Right lobe of liver (tissue), 6 donors: ENCODE measurements around the gene RASSF7. TPM values are rescaled to one million over a fixed set of nuclear protein-coding genes. Genes with fewer than 3 reads are reported as not detected.

Experiments used
- ATAC-seq, 4 donors: fragments of 200-7000 bp; cut with Tn5 transposase; one replicate each; pipeline ENCODE4 v1.9.1; 2020; ENCODE audit warnings: mild to moderate bottlenecking in 4 of 4, moderate library complexity in 4 of 4
- DNase-seq, 3 donors: peaks; one replicate each; pipeline ENCODE4 v3.0.0-alpha.2; 2020
- H3K27ac ChIP-seq, 3 donors: fragments of 200-600 bp; one replicate each; pipeline ENCODE4 v1.8.0; 2022
- H3K27me3 ChIP-seq, 2 donors: fragments of 200-600 bp; one replicate each; pipeline ENCODE4 v1.8.0; 2022
- H3K36me3 ChIP-seq, 4 donors: fragments of 200-600 bp; sonication (generic) in 1 of 4; one replicate each; pipeline versions ENCODE4 v1.5.1 to v1.8.0; 2017 to 2022; ENCODE audit warnings: control low read depth in 1 of 4
- H3K4me1 ChIP-seq, 4 donors: fragments of 200-600 bp; sonication (generic) in 1 of 4; one replicate each; pipeline versions ENCODE4 v1.5.1 to v1.8.0; 2017 to 2022; ENCODE audit warnings: control low read depth in 1 of 4
- H3K4me3 ChIP-seq, 3 donors: fragments of 200-600 bp; one replicate each; pipeline ENCODE4 v1.8.0; 2022
- H3K9me3 ChIP-seq, 4 donors: fragments of 200-600 bp; sonication (generic) in 1 of 4; one replicate each; pipeline versions ENCODE4 v1.5.1 to v1.8.0; 2017 to 2022; ENCODE audit warnings: control low read depth in 1 of 4
- POLR2A ChIP-seq: fragments of 450-650 bp; IDR thresholded peaks from one replicate; pipeline ENCODE4 v1.6.1; 2017; ENCODE audit warnings: antibody characterized with exemption, mild to moderate bottlenecking
- WGBS: methylation state at CpG from one replicate; pipeline ENCODE4 v1.1.6; 2018; ENCODE audit warnings: low coverage, low lambda C conversion rate; ENCODE audit not compliant: insufficient coverage; ENCODE audit errors: missing lambda C conversion rate; 5-methylcytosine and 5-hydroxymethylcytosine counted together
- intact Hi-C, 2 donors: fragments of 100-400 bp; cut with DNase I; formaldehyde crosslinking; loops; one replicate each; pipeline versions ENCODE4 v1.11.2 to v1.14.1; 2022
- total RNA-seq, 6 experiments: library from RNA; depleted of rRNA in 2 of 6; stranded (reverse); fragments of >200 nt in 2 of 6; fragmentation: NEBNext Ultra II Directional in 3 of 6; extraction: Animal tissue kit (Norgen Biotek cat#: 25700) in 3 of 6; gene quantifications; one replicate each; pipeline versions ENCODE4 v1.1.0 to v1.2.4, GENCODE V29; 2016 to 2023
- TF ChIP-seq, protein P1 (sequence below), 4 donors: fragments of 200-600 bp in 3 of 4; fragments of 450-650 bp in 1 of 4; IDR thresholded peaks; one replicate each; pipeline versions ENCODE4 v1.5.1 to v1.8.0; 2016 to 2022; ENCODE audit warnings: antibody characterized with exemption in 4 of 4, mild to moderate bottlenecking in 2 of 4
- donor health status: DM: no; HTN: yes; CAD: no.
- donor health status: DM: no; HTN: no; CAD: no.
- donor health status: DM: no; HTN: no; CAD: no.
- donor health status: DM: no; HTN: yes; CAD: no.
- donor health status: DM: no; HTN: yes; CAD: no.

RASSF7 gene
- total RNA-seq, 6 experiments from 2014 or later: 20.5 to 61.1 (median 39.5) TPM

DNA sequence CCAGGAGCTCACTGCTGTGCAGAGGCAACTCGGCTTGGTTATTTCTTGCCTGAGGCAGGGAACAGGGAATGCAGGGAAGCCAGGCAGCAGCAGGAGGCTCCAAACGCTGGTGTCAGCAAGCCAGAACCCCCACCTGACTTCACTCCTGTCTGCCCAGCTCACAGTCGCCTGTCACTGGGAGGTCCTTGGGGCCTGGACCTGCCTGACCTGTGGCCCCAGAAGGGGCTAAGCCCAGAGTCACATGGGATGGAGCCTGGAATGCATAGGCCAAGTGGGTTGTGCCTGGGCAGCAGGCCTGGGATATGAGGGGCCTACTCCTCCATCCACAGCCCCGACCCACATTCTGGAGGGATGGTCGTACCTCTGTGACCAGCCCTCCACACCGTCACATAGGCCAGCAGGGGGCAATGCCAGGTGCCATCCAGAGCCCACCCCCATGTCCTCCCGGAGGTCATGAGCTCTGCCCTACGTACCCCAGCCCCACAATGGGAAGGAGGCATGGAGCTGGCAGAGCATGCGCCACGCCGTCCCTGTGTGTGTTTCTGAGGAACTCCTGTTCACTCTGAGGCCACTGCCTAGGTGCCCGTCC lies 5.2 kb downstream of the RASSF7 start:
- ATAC-seq (no peak), DNase-seq (no peak)
- TF ChIP-seq, protein P1, sequence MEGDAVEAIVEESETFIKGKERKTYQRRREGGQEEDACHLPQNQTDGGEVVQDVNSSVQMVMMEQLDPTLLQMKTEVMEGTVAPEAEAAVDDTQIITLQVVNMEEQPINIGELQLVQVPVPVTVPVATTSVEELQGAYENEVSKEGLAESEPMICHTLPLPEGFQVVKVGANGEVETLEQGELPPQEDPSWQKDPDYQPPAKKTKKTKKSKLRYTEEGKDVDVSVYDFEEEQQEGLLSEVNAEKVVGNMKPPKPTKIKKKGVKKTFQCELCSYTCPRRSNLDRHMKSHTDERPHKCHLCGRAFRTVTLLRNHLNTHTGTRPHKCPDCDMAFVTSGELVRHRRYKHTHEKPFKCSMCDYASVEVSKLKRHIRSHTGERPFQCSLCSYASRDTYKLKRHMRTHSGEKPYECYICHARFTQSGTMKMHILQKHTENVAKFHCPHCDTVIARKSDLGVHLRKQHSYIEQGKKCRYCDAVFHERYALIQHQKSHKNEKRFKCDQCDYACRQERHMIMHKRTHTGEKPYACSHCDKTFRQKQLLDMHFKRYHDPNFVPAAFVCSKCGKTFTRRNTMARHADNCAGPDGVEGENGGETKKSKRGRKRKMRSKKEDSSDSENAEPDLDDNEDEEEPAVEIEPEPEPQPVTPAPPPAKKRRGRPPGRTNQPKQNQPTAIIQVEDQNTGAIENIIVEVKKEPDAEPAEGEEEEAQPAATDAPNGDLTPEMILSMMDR (IDR thresholded peaks at IDR 0.05): no peak
- no peak for TF ChIP-seq POLR2A
- Histone ChIP-seq H3K27me3 (no peaks in the 10 kb centered on the region), H3K27ac (no peak overlapping the region), H3K4me3 (no peak overlapping the region), H3K4me1 (peaks cover 0 to 32% (median 11%) of the 10 kb centered on the region in 4 donors), H3K9me3 (no peaks in the 10 kb centered on the region), H3K36me3 (peaks cover 0 to 6% (median 2%) of the 10 kb centered on the region in 4 donors)
- no CpG with 5 or more reads among the region's 12 CpGs for WGBS
- intact Hi-C loops: no loop called here

DNA sequence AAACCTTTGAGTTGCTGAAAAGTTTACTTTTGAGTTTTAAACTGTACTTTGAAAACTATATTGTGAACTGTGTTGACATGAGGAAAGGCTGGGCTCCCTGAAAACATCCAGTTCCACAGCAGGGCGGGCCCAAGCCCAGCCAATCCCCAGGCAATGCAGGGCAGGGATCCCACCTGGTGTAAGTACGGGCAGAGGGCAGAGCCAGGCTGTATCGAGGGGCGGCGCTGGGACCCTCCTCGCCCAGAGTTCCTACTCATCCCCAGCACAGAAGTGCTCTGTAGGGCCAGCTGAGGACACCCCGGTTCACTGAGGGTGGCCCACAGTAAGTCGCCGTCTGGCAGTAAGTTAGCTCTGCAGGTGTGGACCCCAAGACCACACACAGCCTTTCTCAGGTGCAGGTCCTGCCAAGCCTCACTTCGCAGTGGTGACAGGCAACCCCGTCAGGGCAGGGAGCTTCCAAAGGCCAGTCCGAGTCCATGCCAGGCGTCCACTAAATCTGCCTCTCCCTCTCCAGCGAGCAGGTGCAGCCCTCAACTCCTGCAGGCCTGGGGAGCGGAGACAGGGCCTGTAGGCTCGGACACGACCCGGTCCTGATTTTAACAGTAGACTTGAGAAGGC lies 6.3 kb downstream of the RASSF7 start:
- ATAC-seq (no peak), DNase-seq (peak in 2 of 3 donors; percentile 57 to 67)
- WGBS: no CpG with 5 or more reads among the region's 18 CpGs
- intact Hi-C loops: no loop called here
- peak overlapping the region in 2 of 3 donors; percentile 68 to 71 for H3K4me3 ChIP-seq
- no peaks in the 10 kb centered on the region for H3K27me3 ChIP-seq
- TF ChIP-seq, protein P1 (IDR thresholded peaks at IDR 0.05): no peak
- no peak for TF ChIP-seq POLR2A
- H3K36me3 ChIP-seq: peaks cover 0 to 6% (median 2%) of the 10 kb centered on the region in 4 donors
- H3K9me3 ChIP-seq: no peaks in the 10 kb centered on the region
- peak overlapping the region in 1 of 3 donors; percentile 79 for H3K27ac ChIP-seq
- peaks cover 0 to 29% (median 10%) of the 10 kb centered on the region in 4 donors for H3K4me1 ChIP-seq

DNA sequence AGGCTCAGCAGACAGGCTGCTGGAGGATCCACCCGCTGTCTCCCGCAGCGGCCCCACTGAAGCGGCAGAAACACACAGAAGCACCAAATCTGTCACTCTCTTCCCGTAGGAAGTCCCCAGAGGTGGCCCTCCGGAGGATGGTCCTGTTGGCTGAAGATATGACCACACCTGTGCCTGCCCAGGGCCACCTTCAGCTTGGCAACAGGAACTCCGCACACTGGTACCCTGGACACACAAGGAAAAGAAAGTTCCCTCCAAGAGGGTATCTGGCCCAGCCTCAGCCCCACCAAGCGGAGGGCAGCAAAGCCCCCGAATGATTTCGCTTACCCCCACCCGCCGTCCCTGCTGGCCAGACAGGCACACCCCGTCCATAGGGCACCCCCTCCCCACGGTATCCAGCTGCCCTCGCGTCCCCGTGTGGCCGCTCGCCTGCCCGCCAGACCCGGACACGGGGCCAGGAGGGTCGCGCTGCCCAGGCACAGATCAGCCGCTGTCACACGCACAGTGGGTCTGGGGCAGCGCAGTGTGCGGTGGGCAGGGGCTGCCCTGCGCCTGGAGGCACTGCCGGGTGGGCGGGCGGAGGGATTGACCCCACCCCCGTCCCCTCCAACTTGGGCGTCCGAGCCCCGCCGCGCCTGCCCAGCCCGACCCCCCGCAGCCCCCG lies 7.0 kb downstream of the RASSF7 start:
- ATAC-seq (peak in 2 of 4 donors; percentile 0 to 1), DNase-seq (peak in 2 of 3 donors; percentile 57 to 64)
- TF ChIP-seq, protein P1 (IDR thresholded peaks at IDR 0.05): no peak
- TF ChIP-seq POLR2A: no peak
- Histone ChIP-seq H3K36me3 (peaks cover 0 to 4% (median 0%) of the 10 kb centered on the region in 4 donors), H3K27me3 (no peaks in the 10 kb centered on the region), H3K4me1 (peaks cover 0 to 25% (median 6%) of the 10 kb centered on the region in 4 donors), H3K27ac (peak overlapping the region in 2 of 3 donors; percentile 56 to 79), H3K9me3 (no peaks in the 10 kb centered on the region), H3K4me3 (peak overlapping the region; percentile 61 to 71 (median 68))
- WGBS: no CpG with 5 or more reads among the region's 41 CpGs
- intact Hi-C loops: no loop called here

DNA sequence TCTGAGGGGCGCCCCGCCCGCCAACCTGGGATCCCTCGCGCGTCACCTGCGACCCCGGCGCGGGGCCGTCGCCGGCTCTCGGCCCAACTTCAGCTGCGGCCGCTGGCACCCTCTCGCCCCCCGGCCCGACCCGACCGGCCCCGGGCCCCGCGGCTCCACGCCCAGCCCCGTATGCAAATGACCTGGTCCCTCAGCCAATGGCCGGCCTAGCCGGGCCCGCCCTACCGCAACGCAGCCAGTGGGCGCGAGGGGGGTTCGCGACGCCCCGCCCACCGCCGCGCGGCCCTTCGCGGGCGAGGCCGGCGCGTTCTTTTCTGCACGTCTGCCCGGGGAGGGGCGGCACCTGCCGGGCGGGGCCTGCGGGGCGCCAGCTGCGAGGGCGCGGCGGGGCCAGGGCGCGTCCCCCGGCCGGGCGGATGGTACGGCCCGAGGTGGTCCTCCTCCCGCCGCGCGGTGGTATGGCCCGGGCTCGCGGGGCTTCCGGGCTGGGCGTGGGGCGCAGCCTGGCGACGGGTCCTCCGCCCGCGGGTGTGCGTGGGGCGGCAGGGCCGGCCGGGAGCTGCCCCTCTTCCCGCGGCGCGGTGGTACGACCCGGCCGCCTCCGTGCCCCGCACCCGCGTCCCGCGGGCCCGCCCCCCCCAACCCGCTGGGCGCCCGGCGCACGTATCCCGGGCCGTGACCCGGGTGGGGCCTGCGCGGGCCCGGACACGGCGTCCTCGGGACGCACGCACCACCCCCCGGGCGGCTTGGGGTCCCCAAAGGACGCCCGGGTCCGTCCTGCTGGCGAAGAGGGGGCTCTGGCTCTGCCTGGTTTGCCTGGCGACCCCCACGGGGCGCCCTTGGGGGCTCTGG lies 7.8 kb downstream of the RASSF7 start:
- no CpG with 5 or more reads among the region's 123 CpGs for WGBS
- Histone ChIP-seq H3K27ac (peak overlapping the region; percentile 72 to 94 (median 79)), H3K36me3 (no peaks in the 10 kb centered on the region), H3K9me3 (no peaks in the 10 kb centered on the region), H3K4me3 (peak overlapping the region; percentile 61 to 73 (median 71)), H3K4me1 (peaks cover 0 to 32% (median 5%) of the 10 kb centered on the region in 4 donors), H3K27me3 (no peaks in the 10 kb centered on the region)
- TF ChIP-seq, protein P1 (IDR thresholded peaks at IDR 0.05): peak in 1 of 4 donors; percentile 6
- TF ChIP-seq POLR2A: peak; percentile 75
- ATAC-seq (peak; percentile 82 to 92 (median 86)), DNase-seq (peak; percentile 95 to 97 (median 97))
- intact Hi-C loops: no loop called here
